ENCODE measurements around the gene ST8SIA1. TPM values are rescaled to one million over a fixed set of nuclear protein-coding genes. Genes with fewer than 3 reads are reported as not detected.

ST8SIA1 gene
- total RNA-seq, 1 donor from 2014 or later = 7.7 TPM

DNA sequence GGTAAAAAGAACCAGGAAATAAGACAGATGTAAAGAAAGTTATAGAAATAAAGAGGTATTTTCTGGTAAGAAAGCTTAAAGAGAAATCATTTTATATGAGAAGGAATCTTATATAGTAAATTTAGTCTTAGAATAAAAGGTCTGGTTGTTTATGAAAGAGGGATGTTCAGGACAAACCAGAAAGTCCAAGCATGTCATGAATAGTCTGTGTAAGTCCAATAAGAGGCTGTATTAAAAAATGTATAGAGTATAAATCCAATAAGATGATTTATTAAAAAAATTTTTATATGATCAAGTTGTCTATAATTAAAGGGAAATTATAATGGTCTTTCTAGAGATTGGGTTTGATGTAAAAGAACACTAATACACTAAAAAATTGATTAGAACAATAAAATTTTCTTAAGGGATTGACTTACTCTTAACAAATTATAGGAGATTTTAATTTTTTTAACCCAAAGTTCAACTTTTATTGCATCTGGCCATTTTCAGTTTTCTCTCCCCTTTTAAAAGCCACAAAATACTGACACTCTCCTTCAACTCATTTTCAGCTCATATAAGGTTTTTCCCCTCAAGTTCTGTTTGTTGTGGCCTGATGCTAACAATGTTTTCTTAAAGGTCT lies 35.1 kb downstream of the ST8SIA1 start:
- Mint-ChIP-seq H3K27ac (ENCODE audit: unreplicated experiment) (no peak overlapping the region), H3K4me3 (ENCODE audit: unreplicated experiment) (no peak overlapping the region), H3K27me3 (ENCODE audit: low read depth, unreplicated experiment) (no peaks in the 10 kb centered on the region), H3K36me3 (ENCODE audit: low read depth, unreplicated experiment) (peaks cover 4% of the 10 kb centered on the region), H3K4me1 (ENCODE audit: low read depth, unreplicated experiment) (no peaks in the 10 kb centered on the region), H3K9me3 (ENCODE audit: unreplicated experiment) (peaks cover 27% of the 10 kb centered on the region)
- Histone ChIP-seq H2AFZ (ENCODE audit: low read depth, low read length) (no peak overlapping the region), H3K27ac (ENCODE audit: low read depth, low read length) (no peak overlapping the region), H3K27me3 (ENCODE audit: insufficient read depth, low read length) (no peaks in the 10 kb centered on the region), H3K4me2 (ENCODE audit: low read length) (no peak overlapping the region), H3K79me2 (ENCODE audit: insufficient read depth, low read length) (no peaks in the 10 kb centered on the region), H3K9me3 (ENCODE audit: insufficient read depth, low read depth, low read length) (peaks cover 12% of the 10 kb centered on the region), H3K4me3 (ENCODE audit: insufficient read depth, low read depth, low read length) (no peak overlapping the region), H3K36me3 (ENCODE audit: insufficient read depth, low read length) (no peaks in the 10 kb centered on the region), H4K20me1 (ENCODE audit: insufficient read depth, low read length) (no peaks in the 10 kb centered on the region), H3K4me1 (ENCODE audit: insufficient read depth, low read length) (no peaks in the 10 kb centered on the region), H3K9ac (ENCODE audit: low read length) (no peak overlapping the region)
- DNase-seq (ENCODE audit: low read depth) = no peak
- TF ChIP-seq, protein P1, sequence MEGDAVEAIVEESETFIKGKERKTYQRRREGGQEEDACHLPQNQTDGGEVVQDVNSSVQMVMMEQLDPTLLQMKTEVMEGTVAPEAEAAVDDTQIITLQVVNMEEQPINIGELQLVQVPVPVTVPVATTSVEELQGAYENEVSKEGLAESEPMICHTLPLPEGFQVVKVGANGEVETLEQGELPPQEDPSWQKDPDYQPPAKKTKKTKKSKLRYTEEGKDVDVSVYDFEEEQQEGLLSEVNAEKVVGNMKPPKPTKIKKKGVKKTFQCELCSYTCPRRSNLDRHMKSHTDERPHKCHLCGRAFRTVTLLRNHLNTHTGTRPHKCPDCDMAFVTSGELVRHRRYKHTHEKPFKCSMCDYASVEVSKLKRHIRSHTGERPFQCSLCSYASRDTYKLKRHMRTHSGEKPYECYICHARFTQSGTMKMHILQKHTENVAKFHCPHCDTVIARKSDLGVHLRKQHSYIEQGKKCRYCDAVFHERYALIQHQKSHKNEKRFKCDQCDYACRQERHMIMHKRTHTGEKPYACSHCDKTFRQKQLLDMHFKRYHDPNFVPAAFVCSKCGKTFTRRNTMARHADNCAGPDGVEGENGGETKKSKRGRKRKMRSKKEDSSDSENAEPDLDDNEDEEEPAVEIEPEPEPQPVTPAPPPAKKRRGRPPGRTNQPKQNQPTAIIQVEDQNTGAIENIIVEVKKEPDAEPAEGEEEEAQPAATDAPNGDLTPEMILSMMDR (IDR thresholded peaks at IDR 0.05; ENCODE audit: insufficient read depth, low read depth, low read length) = no peak
- TF ChIP-seq EZH2 (IDR thresholded peaks at IDR 0.05; ENCODE audit: insufficient read depth, low read length) = no peak
- FAIRE-seq = no peak

GRCh38 chr12:22289250-22289649 lies 45.3 kb downstream of the ST8SIA1 start:
- FAIRE-seq (no peak), DNase-seq (ENCODE audit: low read depth) (no peak)
- Mint-ChIP-seq H3K9me3 (ENCODE audit: unreplicated experiment) (no peaks in the 10 kb centered on the region), H3K27ac (ENCODE audit: unreplicated experiment) (no peak overlapping the region), H3K27me3 (ENCODE audit: low read depth, unreplicated experiment) (no peaks in the 10 kb centered on the region), H3K36me3 (ENCODE audit: low read depth, unreplicated experiment) (no peaks in the 10 kb centered on the region), H3K4me1 (ENCODE audit: low read depth, unreplicated experiment) (peaks cover 47% of the 10 kb centered on the region), H3K4me3 (ENCODE audit: unreplicated experiment) (no peak overlapping the region)
- Histone ChIP-seq H3K27me3 (ENCODE audit: insufficient read depth, low read length) (no peaks in the 10 kb centered on the region), H3K79me2 (ENCODE audit: insufficient read depth, low read length) (no peaks in the 10 kb centered on the region), H2AFZ (ENCODE audit: low read depth, low read length) (no peak overlapping the region), H4K20me1 (ENCODE audit: insufficient read depth, low read length) (no peaks in the 10 kb centered on the region), H3K4me1 (ENCODE audit: insufficient read depth, low read length) (peaks cover 35% of the 10 kb centered on the region), H3K4me3 (ENCODE audit: insufficient read depth, low read depth, low read length) (no peak overlapping the region), H3K4me2 (ENCODE audit: low read length) (no peak overlapping the region), H3K9me3 (ENCODE audit: insufficient read depth, low read depth, low read length) (no peaks in the 10 kb centered on the region), H3K27ac (ENCODE audit: low read depth, low read length) (no peak overlapping the region), H3K36me3 (ENCODE audit: insufficient read depth, low read length) (no peaks in the 10 kb centered on the region), H3K9ac (ENCODE audit: low read length) (no peak overlapping the region)
- TF ChIP-seq, protein P1 (IDR thresholded peaks at IDR 0.05; ENCODE audit: insufficient read depth, low read depth, low read length) = no peak
- TF ChIP-seq EZH2 (IDR thresholded peaks at IDR 0.05; ENCODE audit: insufficient read depth, low read length) = no peak
